HG03565 (cell line): ENCODE measurements around the gene ANKFN1.

Experiments used
- ATAC-seq: cut with Tn5 transposase; IDR thresholded peaks from one replicate; pipeline ENCODE4 v1.9.1; 2021; ENCODE audit warnings: mild to moderate bottlenecking, moderate library complexity; ENCODE audit not compliant: unreplicated experiment

Gene ANKFN1

GRCh38 chr17:56486732-56487131 lies 333.5 kb downstream of the ANKFN1 start:
- no peak for ATAC-seq

GRCh38 chr17:56488800-56489199 lies 335.5 kb downstream of the ANKFN1 start:
- no peak for ATAC-seq

- ATAC-seq: no peak
Observed at GRCh38 chr17:56489980-56490379, 336.7 kb downstream of the ANKFN1 start.

GRCh38 chr17:56495556-56495955 lies 342.3 kb downstream of the ANKFN1 start:
- ATAC-seq: no peak

- ATAC-seq: no peak
Observed at GRCh38 chr17:56497132-56497531, 343.9 kb downstream of the ANKFN1 start.

- ATAC-seq: no peak
Observed at GRCh38 chr17:56499799-56500388, 346.6 kb downstream of the ANKFN1 start.

GRCh38 chr17:56502120-56502654 lies 348.9 kb downstream of the ANKFN1 start:
- no peak for ATAC-seq

- ATAC-seq: no peak
Observed at GRCh38 chr17:56505154-56505756, 352.0 kb downstream of the ANKFN1 start.

- no peak for ATAC-seq
Observed at GRCh38 chr17:56506349-56506748, 353.1 kb downstream of the ANKFN1 start.

GRCh38 chr17:56510554-56511342 lies 357.5 kb downstream of the ANKFN1 start:
- ATAC-seq: no peak

- ATAC-seq: no peak
Observed at GRCh38 chr17:56514264-56514663, 361.0 kb downstream of the ANKFN1 start.

GRCh38 chr17:56514899-56515298 lies 361.6 kb downstream of the ANKFN1 start:
- ATAC-seq: no peak

GRCh38 chr17:56521414-56522141 lies 368.3 kb downstream of the ANKFN1 start:
- no peak for ATAC-seq

- no peak for ATAC-seq
Observed at GRCh38 chr17:56523042-56523441, 369.8 kb downstream of the ANKFN1 start.

GRCh38 chr17:56528696-56529095 lies 375.4 kb downstream of the ANKFN1 start:
- no peak for ATAC-seq

GRCh38 chr17:56532926-56533325 lies 379.7 kb downstream of the ANKFN1 start:
- no peak for ATAC-seq

- no peak for ATAC-seq
Observed at GRCh38 chr17:56536766-56537165, 383.5 kb downstream of the ANKFN1 start.

GRCh38 chr17:56540836-56541235 lies 387.6 kb downstream of the ANKFN1 start:
- no peak for ATAC-seq

GRCh38 chr17:56543280-56543679 lies 390.0 kb downstream of the ANKFN1 start:
- no peak for ATAC-seq

- no peak for ATAC-seq
Observed at GRCh38 chr17:56545106-56545505, 391.8 kb downstream of the ANKFN1 start.

GRCh38 chr17:56545930-56546329 lies 392.7 kb downstream of the ANKFN1 start:
- no peak for ATAC-seq
